Motor neuron (in vitro differentiated cells): ENCODE measurements around the gene C1QL2. TPM values are rescaled to one million over a fixed set of nuclear protein-coding genes. Genes with fewer than 3 reads are reported as not detected.

Source experiments
- ATAC-seq, 8 experiments: fragments of 200-7000 bp; cut with Tn5 transposase; replicated peaks in 6 of 8; 2 replicates each; pipeline ENCODE4 v1.8.0; 2021; ENCODE audit warnings: mild to moderate bottlenecking in 8 of 8, moderate library complexity in 8 of 8
- H3K27ac ChIP-seq, 2 donors: fragments of 250-450 bp; sonication (Bioruptor Pico); 2 replicates each; pipeline ENCODE4 v1.9.0; 2021; ENCODE audit warnings: antibody characterized with exemption in 2 of 2, mild to moderate bottlenecking in 2 of 2, moderate library complexity in 1 of 2
- H3K4me1 ChIP-seq, 2 donors: fragments of 250-450 bp; sonication (Bioruptor Pico); replicated peaks in 1 of 2; 2 replicates each; pipeline ENCODE4 v1.6.1; 2021; ENCODE audit warnings: antibody characterized with exemption in 2 of 2, mild to moderate bottlenecking in 2 of 2, moderate library complexity in 1 of 2
- H3K4me3 ChIP-seq, 5 donors: fragments of 250-450 bp; sonication (Bioruptor Pico); 2 replicates each; pipeline ENCODE4 v1.9.0; 2021; ENCODE audit warnings: antibody characterized with exemption in 5 of 5, mild to moderate bottlenecking in 5 of 5, moderate library complexity in 4 of 5
- WGBS, 10 experiments: fragments of 450-650 bp; shearing (Covaris generic); methylation state at CpG; one replicate each; pipeline ENCODE4 v1.0.0; 2022; 5-methylcytosine and 5-hydroxymethylcytosine counted together
- in situ Hi-C, 9 experiments: fragments of 400-800 bp; cut with MboI; loops; one replicate each; pipeline ENCODE4 v1.15.0; 2021; ENCODE audit warnings: low sequenced_read_pairs in 9 of 9, low pct_unique_long_range_greater_than_20kb in 2 of 9; ENCODE audit not compliant: unreplicated experiment in 9 of 9
- total RNA-seq, 8 experiments: library from RNA; unstranded; fragments of 300-600 nt; gene quantifications; 2 replicates each; pipeline versions ENCODE4 v1.2.3 to v1.2.4, GENCODE V29; 2022

C1QL2 gene
- total RNA-seq, 8 experiments from 2014 or later, result 0.08 to 0.85 (median 0.18) TPM; not detected in 2

- WGBS, 10 experiments, result 0 to 66% (median 16%) methylated on average over 1 to 6 of the region's 12 CpGs; no CpG with 5 or more reads in 3 of the 10 experiments
- in situ Hi-C loops, result no loop called here
- ATAC-seq, result peak in 1 of 8 experiments; percentile 27
- peaks cover 2 to 13% of the 10 kb centered on the region in 2 donors for H3K4me1 ChIP-seq
- no peak overlapping the region for H3K27ac ChIP-seq
- H3K4me3 ChIP-seq, result no peak overlapping the region
Observed at GRCh38 chr2:119123389-119123788, 35.2 kb downstream of the C1QL2 start.

DNA sequence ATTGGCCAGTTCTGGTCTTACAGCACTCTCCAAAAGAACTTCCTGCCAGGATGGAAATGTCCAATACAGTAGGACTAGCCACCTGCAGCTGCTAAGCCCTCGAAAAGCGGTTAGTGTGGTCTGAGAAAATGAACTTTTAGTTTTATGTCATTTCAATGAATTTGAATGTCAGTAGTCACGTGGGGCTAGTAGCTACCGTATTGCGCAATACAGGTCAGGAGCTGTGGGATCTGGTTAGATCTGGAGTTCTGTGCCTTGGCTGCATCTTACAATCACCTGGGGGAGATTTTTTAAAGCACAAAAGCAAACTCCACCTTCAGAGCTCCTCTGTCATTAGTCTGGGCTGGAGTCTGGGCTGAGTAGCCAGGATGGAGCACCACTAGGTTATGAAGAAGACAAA lies 35.9 kb downstream of the C1QL2 start:
- Histone ChIP-seq H3K4me3 (no peak overlapping the region), H3K4me1 (peaks cover 2 to 13% of the 10 kb centered on the region in 2 donors), H3K27ac (no peak overlapping the region)
- WGBS, 10 experiments, result 33 to 94% (median 66%) methylated on average over 2 to 5 of the region's 5 CpGs; no CpG with 5 or more reads in 4 of the 10 experiments
- in situ Hi-C loops, result no loop called here
- ATAC-seq, result no peak

- in situ Hi-C loops, result no loop called here
- Histone ChIP-seq H3K4me3 (no peak overlapping the region), H3K27ac (no peak overlapping the region), H3K4me1 (peaks cover 2 to 13% of the 10 kb centered on the region in 2 donors)
- ATAC-seq, result peak in 3 of 8 experiments; percentile 40 to 78 (median 75)
- 8 to 84% (median 59%) methylated on average over 1 to 9 of the region's 15 CpGs for WGBS, 10 experiments
Observed at GRCh38 chr2:119119999-119120756, 38.4 kb downstream of the C1QL2 start.

GRCh38 chr2:119119076-119119785 lies 39.3 kb downstream of the C1QL2 start:
- Histone ChIP-seq H3K27ac (no peak overlapping the region), H3K4me1 (peaks cover 2 to 13% of the 10 kb centered on the region in 2 donors), H3K4me3 (no peak overlapping the region)
- peak in 3 of 8 experiments; percentile 63 to 83 (median 66) for ATAC-seq
- WGBS, 10 experiments, result 0 to 80% (median 28%) methylated on average over 1 to 6 of the region's 8 CpGs; no CpG with 5 or more reads in 4 of the 10 experiments
- in situ Hi-C loops, result no loop called here

- no peak for ATAC-seq
- WGBS, 10 experiments, result 0 to 73% (median 35%) methylated on average over 1 to 4 of the region's 9 CpGs; no CpG with 5 or more reads in 4 of the 10 experiments
- Histone ChIP-seq H3K27ac (no peak overlapping the region), H3K4me1 (peaks cover 2 to 13% of the 10 kb centered on the region in 2 donors), H3K4me3 (no peak overlapping the region)
- in situ Hi-C loops, result no loop called here
Observed at GRCh38 chr2:119117891-119118882, 40.4 kb downstream of the C1QL2 start.

- Histone ChIP-seq H3K4me1 (peaks cover 2 to 13% of the 10 kb centered on the region in 2 donors), H3K4me3 (no peak overlapping the region), H3K27ac (no peak overlapping the region)
- 0 to 100% (median 65%) methylated on average over 1 to 5 of the region's 7 CpGs; no CpG with 5 or more reads in 4 of the 10 experiments for WGBS, 10 experiments
- no peak for ATAC-seq
- in situ Hi-C loops, result no loop called here
Observed at GRCh38 chr2:119117408-119117807, 41.1 kb downstream of the C1QL2 start.

DNA sequence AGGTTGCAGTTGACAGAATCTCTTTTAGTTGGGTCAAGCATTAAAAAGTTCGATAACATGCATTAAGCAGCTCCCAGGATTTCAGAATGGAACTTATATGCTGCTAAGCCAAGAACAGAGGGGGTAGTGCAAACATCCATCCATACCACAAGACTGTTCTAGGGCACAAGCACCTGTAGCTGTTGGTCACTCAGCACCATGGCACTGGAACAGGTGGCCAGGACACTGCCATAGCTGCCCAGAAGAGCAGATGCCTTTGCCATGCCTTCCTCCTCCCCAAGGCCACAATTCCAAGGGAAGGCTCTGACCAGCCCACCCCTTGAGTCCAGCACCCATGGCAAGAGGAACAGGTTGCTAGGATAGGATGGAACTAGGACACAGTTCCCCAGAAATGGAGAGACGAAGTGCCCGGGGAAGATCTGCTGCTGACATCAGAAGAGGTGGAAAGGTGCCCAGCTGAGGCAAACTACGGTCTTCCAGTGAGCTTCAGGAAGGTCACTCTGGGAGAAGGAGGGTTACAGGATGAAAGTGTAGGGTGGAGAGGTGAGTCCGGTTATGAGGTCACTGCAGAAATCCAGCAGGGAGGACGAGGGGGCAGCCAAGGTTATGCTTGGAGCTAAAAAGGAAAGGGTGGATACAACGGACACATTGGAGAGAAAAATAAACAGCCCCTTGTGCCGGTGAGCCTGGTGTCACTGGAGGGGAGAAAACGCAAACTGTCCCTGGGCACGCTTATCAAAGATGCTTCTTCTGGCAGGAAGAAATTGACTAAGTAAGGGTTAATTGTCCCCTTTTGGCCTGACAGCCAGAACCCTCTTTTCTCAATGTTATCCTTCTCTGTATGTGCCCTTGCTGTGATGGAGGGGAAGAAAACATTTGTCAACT lies 41.9 kb downstream of the C1QL2 start:
- no peak for ATAC-seq
- H3K27ac ChIP-seq, result no peak overlapping the region
- H3K4me3 ChIP-seq, result no peak overlapping the region
- in situ Hi-C loops, result no loop called here
- H3K4me1 ChIP-seq, result peaks cover 2 to 13% of the 10 kb centered on the region in 2 donors
- WGBS, 10 experiments, result 4 to 93% (median 77%) methylated on average over 2 to 7 of the region's 10 CpGs; no CpG with 5 or more reads in 1 of the 10 experiments

- WGBS, 10 experiments, result 68 to 92% methylated on average over 2 of the region's 3 CpGs; no CpG with 5 or more reads in 8 of the 10 experiments
- in situ Hi-C loops, result no loop called here
- Histone ChIP-seq H3K27ac (no peak overlapping the region), H3K4me3 (no peak overlapping the region), H3K4me1 (peaks cover 0 to 3% of the 10 kb centered on the region in 2 donors)
- ATAC-seq, result no peak
Observed at GRCh38 chr2:119114266-119114665, 44.3 kb downstream of the C1QL2 start.

DNA sequence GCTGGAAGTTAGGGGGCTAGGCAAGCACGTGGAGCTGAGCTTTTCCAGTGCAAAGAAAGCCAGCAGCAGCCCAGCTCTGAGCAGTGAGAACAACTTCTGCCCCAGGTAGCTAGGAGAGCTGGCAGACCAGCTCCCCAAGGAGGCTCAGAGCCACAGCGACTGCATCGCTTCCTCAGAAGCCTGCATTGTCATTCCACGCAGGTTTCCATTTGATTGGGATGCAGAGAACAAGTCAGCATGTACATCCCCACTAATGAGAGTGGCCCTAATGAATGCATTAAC lies 45.1 kb downstream of the C1QL2 start:
- no peak for ATAC-seq
- in situ Hi-C loops, result no loop called here
- no peak overlapping the region for H3K4me3 ChIP-seq
- no peak overlapping the region for H3K27ac ChIP-seq
- H3K4me1 ChIP-seq, result no peaks in the 10 kb centered on the region
- 0 to 41% (median 24%) methylated on average over 1 to 4 of the region's 4 CpGs; no CpG with 5 or more reads in 6 of the 10 experiments for WGBS, 10 experiments

- in situ Hi-C loops, result no loop called here
- 0 to 60% (median 37%) methylated on average over 1 to 7 of the region's 10 CpGs; no CpG with 5 or more reads in 1 of the 10 experiments for WGBS, 10 experiments
- Histone ChIP-seq H3K27ac (no peak overlapping the region), H3K4me1 (no peaks in the 10 kb centered on the region), H3K4me3 (no peak overlapping the region)
- ATAC-seq, result no peak
Observed at GRCh38 chr2:119112770-119113488, 45.6 kb downstream of the C1QL2 start.

GRCh38 chr2:119112230-119112629 lies 46.3 kb downstream of the C1QL2 start:
- Histone ChIP-seq H3K4me3 (no peak overlapping the region), H3K4me1 (no peaks in the 10 kb centered on the region), H3K27ac (no peak overlapping the region)
- ATAC-seq, result no peak
- WGBS, 10 experiments, result 50 to 70% (median 67%) methylated on average over 2 to 3 of the region's 3 CpGs; no CpG with 5 or more reads in 7 of the 10 experiments
- in situ Hi-C loops, result no loop called here
